GM12878 (cell line): ENCODE data around the gene HMSD. TPM values are rescaled to one million over a fixed set of nuclear protein-coding genes. Genes with fewer than 3 reads are reported as not detected.

Experiments used
- ATAC-seq: fragments of 200-7000 bp; cut with Tn5 transposase; 3 replicates; pipeline ENCODE4 v1.9.1; 2020; ENCODE audit warnings: mild to moderate bottlenecking, moderate library complexity
- BruUV-seq: library from RNA; stranded (reverse); fragments of 400-500 nt; replicated peaks from 2 replicates; lab custom pipeline; 2021; lab: Mats Ljungman, UMichigan
- CTCF ChIA-PET: fragments of 300-600 bp; sonication (Branson Sonifier 250); formaldehyde crosslinking; extraction: SDS; loops from one replicate; lab custom pipeline; 2021; ENCODE audit warnings: inconsistent platforms; lab: Yijun Ruan, JAX
- POLR2A ChIA-PET: fragments of 350-600 bp; formaldehyde crosslinking; extraction: SDS; loops from one replicate; lab custom pipeline; 2021; ENCODE audit warnings: inconsistent platforms; lab: Charles Lee
- RAD21 ChIA-PET: fragments of 300-600 bp; sonication (Branson Sonifier 250); formaldehyde crosslinking; loops from one replicate; lab custom pipeline; 2023; ENCODE audit warnings: antibody characterized with exemption; ENCODE audit not compliant: unreplicated experiment; lab: Charles Lee
- SMC1A ChIA-PET: fragments of 300-600 bp; sonication (Branson Sonifier 250); formaldehyde crosslinking; loops from one replicate; lab custom pipeline; 2023; ENCODE audit not compliant: unreplicated experiment, uncharacterized antibody; lab: Charles Lee
- DNase-seq: peaks from one replicate; pipeline ENCODE4 v3.0.0-alpha.2; 2011; ENCODE audit warnings: low read depth, low spot score
- FAIRE-seq: peaks from 3 replicates; lab custom pipeline; 2011; peaks lifted over from hg19 to GRCh38; lab: Jason Lieb, UNC
- H2AFZ ChIP-seq: 2 replicates; pipeline ENCODE4 v1.6.0; 2011; ENCODE audit warnings: low read depth, low read length, control low read depth; ENCODE audit not compliant: control insufficient read depth
- H3K27ac ChIP-seq: 2 replicates; pipeline ENCODE4 v1.5.1; 2011; ENCODE audit warnings: control low read depth; ENCODE audit not compliant: control insufficient read depth, insufficient read depth
- H3K27me3 ChIP-seq, 2 experiments: replicated peaks in 1 of 2; 2 replicates each; pipeline versions ENCODE4 v1.6.0 to v1.6.1; 2011; ENCODE audit warnings: low read length in 1 of 2; ENCODE audit not compliant: control insufficient read depth in 2 of 2, insufficient read depth in 2 of 2
- H3K36me3 ChIP-seq, 2 experiments: 2 replicates each; pipeline ENCODE4 v1.5.1; 2011; ENCODE audit warnings: low read length in 1 of 2; ENCODE audit not compliant: control insufficient read depth in 2 of 2, insufficient read depth in 2 of 2
- H3K4me1 ChIP-seq: 2 replicates; pipeline ENCODE4 v1.6.1; 2011; ENCODE audit warnings: mild to moderate bottlenecking, low read length, moderate library complexity, mixed read lengths; ENCODE audit not compliant: control insufficient read depth, insufficient read depth
- H3K4me2 ChIP-seq: 2 replicates; pipeline ENCODE4 v1.6.0; 2011; ENCODE audit warnings: control low read depth; ENCODE audit not compliant: control insufficient read depth, insufficient read depth
- H3K4me3 ChIP-seq: fragments of 200-600 bp; sonication (generic); 2 replicates; pipeline ENCODE4 v1.5.1; 2016
- H3K79me2 ChIP-seq: 2 replicates; pipeline ENCODE4 v1.6.0; 2011; ENCODE audit warnings: low read length; ENCODE audit not compliant: control insufficient read depth, insufficient read depth
- H3K9ac ChIP-seq: 2 replicates; pipeline ENCODE4 v1.8.0; 2011; ENCODE audit warnings: low read length, control low read depth, mixed read lengths; ENCODE audit not compliant: control insufficient read depth, insufficient read depth
- H3K9me3 ChIP-seq: replicated peaks from 3 replicates; pipeline ENCODE4 v1.5.1; 2011; ENCODE audit warnings: mild to moderate bottlenecking, low read length; ENCODE audit not compliant: control insufficient read depth, insufficient read depth
- H4K20me1 ChIP-seq: 2 replicates; pipeline ENCODE4 v1.6.0; 2011; ENCODE audit not compliant: control insufficient read depth, insufficient read depth
- BRCA1 ChIP-seq: IDR thresholded peaks from 2 replicates; pipeline ENCODE4 v1.6.1; 2011; ENCODE audit warnings: low read depth, low read length, improper control_type of control experiment
- CHD2 ChIP-seq: IDR thresholded peaks from 2 replicates; pipeline ENCODE4 v1.6.1; 2011; ENCODE audit warnings: low read depth, low read length, improper control_type of control experiment, borderline replicate concordance
- CUX1 ChIP-seq: IDR thresholded peaks from 2 replicates; pipeline ENCODE4 v1.6.1; 2012; ENCODE audit warnings: improper control_type of control experiment, low read depth, low read length; ENCODE audit not compliant: insufficient replicate concordance
- E4F1 ChIP-seq: fragments of 450-650 bp; IDR thresholded peaks from 2 replicates; pipeline ENCODE4 v1.6.1; 2018; ENCODE audit warnings: borderline replicate concordance, mild to moderate bottlenecking; ENCODE audit not compliant: partially characterized antibody
- EED ChIP-seq: sonication (generic); IDR thresholded peaks from 2 replicates; pipeline ENCODE4 v1.6.1; 2016; ENCODE audit warnings: antibody characterized with exemption, low read depth
- EP300 ChIP-seq, 2 experiments: fragments of 150-350 bp in 1 of 2; IDR thresholded peaks; 2 replicates each; pipeline ENCODE4 v1.6.1; 2011 to 2012; ENCODE audit warnings: low read depth in 2 of 2, low read length in 2 of 2, borderline replicate concordance in 1 of 2, improper control_type of control experiment in 1 of 2, inconsistent platforms in 1 of 2; ENCODE audit not compliant: control insufficient read depth in 1 of 2
- ETV6 ChIP-seq, 2 experiments: fragments of 450-650 bp in 1 of 2; IDR thresholded peaks in 1 of 2; conservative IDR thresholded peaks in 1 of 2; 2 replicates each; pipeline ENCODE4 v1.6.1; 2014; ENCODE audit warnings: antibody characterized with exemption in 1 of 2, borderline replicate concordance in 1 of 2, low read depth in 1 of 2, mild to moderate bottlenecking in 1 of 2, moderate library complexity in 1 of 2
- GABPA ChIP-seq: IDR thresholded peaks from 2 replicates; pipeline ENCODE4 v1.6.1; 2014; ENCODE audit warnings: antibody characterized with exemption, low read depth, mild to moderate bottlenecking, inconsistent platforms
- IRF4 ChIP-seq: IDR thresholded peaks from 2 replicates; pipeline ENCODE4 v1.6.1; 2011; ENCODE audit warnings: low read depth, low read length
- IRF5 ChIP-seq: fragments of 450-650 bp; IDR thresholded peaks from 2 replicates; pipeline ENCODE4 v1.6.1; 2017; ENCODE audit warnings: borderline replicate concordance
- NFXL1 ChIP-seq: fragments of 450-650 bp; IDR thresholded peaks from 2 replicates; pipeline ENCODE4 v1.6.1; 2017; ENCODE audit warnings: antibody characterized with exemption, mild to moderate bottlenecking, borderline replicate concordance
- NFYA ChIP-seq: IDR thresholded peaks from 2 replicates; pipeline ENCODE4 v1.6.1; 2011; ENCODE audit warnings: low read depth, mild to moderate bottlenecking, low read length, improper control_type of control experiment, borderline replicate concordance
- SREBF2 ChIP-seq: IDR thresholded peaks from 2 replicates; pipeline ENCODE4 v1.6.1; 2012; ENCODE audit warnings: mild to moderate bottlenecking, low read length
- WGBS: methylation state at CpG from one replicate; pipeline ENCODE4 v1.1.6; 2016; ENCODE audit warnings: low lambda C conversion rate; ENCODE audit not compliant: insufficient replicate concordance, insufficient coverage; ENCODE audit errors: missing lambda C conversion rate; 5-methylcytosine and 5-hydroxymethylcytosine counted together
- in situ Hi-C: fragments of 300-500 bp; cut with MboI; formaldehyde crosslinking; loops from 9 replicates; pipeline ENCODE4 v1.14.3; 2018; ENCODE audit warnings: mixed read lengths
- intact Hi-C: fragments of 100-400 bp; cut with micrococcal nuclease; formaldehyde crosslinking; loops from one replicate; pipeline ENCODE4 v1.14.2; 2022; ENCODE audit not compliant: unreplicated experiment
- polyA plus RNA-seq, 11 experiments: library from polyadenylated mRNA; depleted of rRNA in 4 of 11; unstranded in 6 of 11; stranded (reverse) in 5 of 11; fragments of >200 nt; fragmentation: Nextera tagmentation in 4 of 11; fragmentation: Illumina TruSeq in 1 of 11; extraction: Ambion mirVana in 4 of 11; extraction: Trizol in 1 of 11; gene quantifications; 1 replicate in 1 of 11; 2 replicates in 10 of 11; pipeline versions ENCODE4 v1.2.1 to v1.2.3, GENCODE V29; 2011 to 2016; ENCODE audit warnings: inconsistent platforms in 2 of 11, missing spikeins in 2 of 11, low read depth in 1 of 11
- total RNA-seq, 4 experiments: library from RNA; depleted of rRNA in 3 of 4; stranded (reverse); fragments of >200 nt in 3 of 4; fragmentation: Illumina TruSeq in 1 of 4; extraction: Trizol in 1 of 4; gene quantifications; 2 replicates each; pipeline versions ENCODE4 v1.2.1 to v1.2.3, GENCODE V29; 2013 to 2021

Gene HMSD
- total and polyA plus RNA-seq, 10 of the 15 experiments (the other 5 are each of a cell fraction or from before 2014, with no cell fraction given): 11.7 to 83.9 (median 37.8) TPM

GRCh38 chr18:63904694-63905093, 44.4 kb upstream of the HMSD start:
- FAIRE-seq: no peak
- H3K9ac ChIP-seq: no peak overlapping the region
- in situ Hi-C loops: no loop called here
- ATAC-seq: no peak
- H3K4me2 ChIP-seq: no peak overlapping the region
- intact Hi-C loops: no loop called here
- H3K79me2 ChIP-seq: no peaks in the 10 kb centered on the region
- no peaks in the 10 kb centered on the region for H3K36me3 ChIP-seq
- no peak overlapping the region for H3K4me3 ChIP-seq
- no peak overlapping the region for H2AFZ ChIP-seq
- H3K27ac ChIP-seq: no peak overlapping the region
- no peaks in the 10 kb centered on the region for H3K27me3 ChIP-seq
- ChIA-PET POLR2A (interaction anchor here (1.2 kb wide), 1 partner anchor 44 kb away, joined by 4 read pairs; the partner anchor contains the start of gene HMSD), SMC1A (interaction anchor here (0.6 to 3.4 kb wide), 5 partner anchors 9 to 1705 kb away, joined by 3 to 22 read pairs (median 5); partner anchors contain the start of gene SERPINB2), RAD21 (interaction anchor here (1.5 to 3.1 kb wide), 2 partner anchors 11 to 32 kb away, joined by 4 to 16 read pairs; no protein-coding TSS in a partner anchor), CTCF (interaction anchor here (1.9 to 5.4 kb wide), 4 partner anchors 10 to 59 kb away, joined by 8 to 47 read pairs (median 9); no protein-coding TSS in a partner anchor)
- H3K4me1 ChIP-seq: peaks cover 4% of the 10 kb centered on the region; the same call in 1 of the 2 replicates
- no TSS peak for BruUV-seq
- 0% methylated on average over 1 of the region's 1 CpG for WGBS
- no peak for DNase-seq
- no peaks in the 10 kb centered on the region for H4K20me1 ChIP-seq
- no peak for TF ChIP-seq EED
- TF ChIP-seq E4F1: no peak
- TF ChIP-seq ETV6 (conservative IDR thresholded peaks at IDR 0.05 in 1 of 2, IDR thresholded peaks at IDR 0.05 in 1 of 2; ENCODE audit: borderline replicate concordance in 1 of 2, low read depth in 1 of 2): no peak
- no peak for TF ChIP-seq BRCA1
- no peak for TF ChIP-seq IRF4
- no peak for TF ChIP-seq NFYA
- TF ChIP-seq SREBF2: no peak
- no peak for TF ChIP-seq CHD2
- TF ChIP-seq GABPA: no peak
- TF ChIP-seq IRF5: no peak
- TF ChIP-seq CUX1: no peak
- TF ChIP-seq NFXL1: no peak
- TF ChIP-seq EP300 (IDR thresholded peaks at IDR 0.05; ENCODE audit: borderline replicate concordance in 1 of 2, control insufficient read depth in 1 of 2, low read depth in 2 of 2, low read length in 2 of 2): no peak
- no peaks in the 10 kb centered on the region; the same call in 2 of the 3 replicates for H3K9me3 ChIP-seq
